GM21529 (cell line): ENCODE data around the gene CYTH1.

Experiments used
- ATAC-seq: cut with Tn5 transposase; IDR thresholded peaks from one replicate; pipeline ENCODE4 v1.9.1; 2021; ENCODE audit not compliant: unreplicated experiment

Gene CYTH1

GRCh38 chr17:78624324-78625151 is 157.5 kb downstream of the CYTH1 start:
- no peak for ATAC-seq
